ENCODE measurements around the gene TMEM59. TPM values are rescaled to one million over a fixed set of nuclear protein-coding genes. Genes with fewer than 3 reads are reported as not detected.
"Not testable (repeated sequence)": the region's sequence is repeated elsewhere in the genome, so short reads cannot be mapped to it uniquely, and the experiment has no call there.

TMEM59 gene
- total RNA-seq, 1 experiment from 2014 or later: 255 TPM

GRCh38 chr1:54053745-54054437, 887 bp upstream of the TMEM59 start:
- no peak for DNase-seq (ENCODE audit: low spot score)

GRCh38 chr1:54052431-54052933, 522 bp downstream of the TMEM59 start:
- peak; percentile 71 for DNase-seq (ENCODE audit: low spot score)

GRCh38 chr1:54051933-54052430, 1.0 kb downstream of the TMEM59 start:
- DNase-seq (ENCODE audit: low spot score): no peak

GRCh38 chr1:54050435-54050834, 2.6 kb downstream of the TMEM59 start:
- DNase-seq (ENCODE audit: low spot score): not testable (repeated sequence)

GRCh38 chr1:54047384-54048305, 5.4 kb downstream of the TMEM59 start:
- DNase-seq (ENCODE audit: low spot score): no peak

GRCh38 chr1:54046671-54047383, 6.2 kb downstream of the TMEM59 start:
- DNase-seq (ENCODE audit: low spot score): no peak

- DNase-seq (ENCODE audit: low spot score): no peak
These were observed 7.5 kb downstream of the TMEM59 start for GRCh38 chr1:54045496-54045895.

- no peak for DNase-seq (ENCODE audit: low spot score)
These were observed 11.2 kb downstream of the TMEM59 start for GRCh38 chr1:54041806-54042205.

GRCh38 chr1:54037476-54037875, 15.5 kb downstream of the TMEM59 start:
- no peak for DNase-seq (ENCODE audit: low spot score)

GRCh38 chr1:54028306-54029251, 24.4 kb downstream of the TMEM59 start:
- DNase-seq (ENCODE audit: low spot score): no peak

- no peak for DNase-seq (ENCODE audit: low spot score)
These were observed 25.2 kb downstream of the TMEM59 start for GRCh38 chr1:54027848-54028247.

GRCh38 chr1:54024811-54025210, 28.2 kb downstream of the TMEM59 start:
- DNase-seq (ENCODE audit: low spot score): not testable (repeated sequence)

- DNase-seq (ENCODE audit: low spot score): no peak
These were observed 28.6 kb downstream of the TMEM59 start for GRCh38 chr1:54024358-54024757.

- DNase-seq (ENCODE audit: low spot score): not testable (repeated sequence)
These were observed 33.3 kb downstream of the TMEM59 start for GRCh38 chr1:54019562-54020176.

- no peak for DNase-seq (ENCODE audit: low spot score)
These were observed 34.4 kb downstream of the TMEM59 start for GRCh38 chr1:54018635-54019034.

GRCh38 chr1:54017979-54018378, 35.0 kb downstream of the TMEM59 start, which contains the start of gene LDLRAD1:
LDLRAD1 (minus strand) TSS chr1:54018186; CDS start chr1:54018112, 74 bp downstream.
- DNase-seq (ENCODE audit: low spot score): peak; percentile 12

GRCh38 chr1:54016343-54017282, 36.4 kb downstream of the TMEM59 start:
- peak; percentile 82 for DNase-seq (ENCODE audit: low spot score)

- DNase-seq (ENCODE audit: low spot score): no peak
These were observed 38.9 kb downstream of the TMEM59 start for GRCh38 chr1:54014009-54014629.

All from HT-29 (cell line).